ENCODE data around the gene GRK2. TPM values are rescaled to one million over a fixed set of nuclear protein-coding genes. Genes with fewer than 3 reads are reported as not detected.
A peak's percentile ranks its signal among the peaks of the same experiment; 100 is the strongest.

The GRK2 gene
- total and polyA plus RNA-seq, 2 of the 13 experiments (the other 11 are each of a cell fraction or from before 2014, with no cell fraction given): 31.3 to 42.4 TPM

DNA sequence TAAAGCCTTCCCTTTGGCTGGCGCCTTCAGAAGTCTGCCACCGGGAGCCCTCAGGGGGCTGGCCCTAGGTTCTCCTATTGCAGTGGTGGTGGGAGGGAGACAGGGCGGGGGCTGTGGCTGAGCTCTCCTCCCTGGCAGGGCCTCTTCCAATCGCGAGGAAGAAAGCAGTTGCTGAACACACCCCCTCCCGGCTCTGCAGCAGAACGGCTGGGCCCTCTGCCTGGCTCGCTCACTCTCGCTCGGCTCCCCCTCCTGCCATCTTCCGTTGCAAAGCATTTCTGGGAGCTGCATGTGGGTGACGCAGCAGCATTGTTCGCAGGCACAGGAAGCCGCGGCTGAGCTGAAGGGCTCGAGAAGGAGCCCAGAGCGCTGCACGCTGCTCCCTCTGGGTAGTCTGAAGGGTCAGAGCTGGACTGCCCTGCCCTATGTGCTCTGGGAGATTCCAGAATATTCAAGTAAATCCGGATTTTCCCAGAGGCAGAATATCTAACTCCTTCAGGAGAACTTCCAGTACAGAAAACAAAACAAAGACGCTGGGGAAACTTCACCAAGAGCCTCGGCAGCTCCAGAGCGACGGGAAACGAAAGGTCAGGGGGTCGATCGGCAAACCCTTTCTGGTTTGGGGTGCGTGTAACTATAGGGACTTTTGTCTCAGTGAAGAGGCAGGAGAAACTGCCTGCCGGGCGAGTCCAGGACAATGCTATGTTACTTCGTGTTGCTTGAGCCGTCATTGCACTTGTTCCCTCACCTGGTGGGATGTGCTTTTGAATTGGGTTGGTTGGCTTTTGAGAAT lies 26.3 kb upstream of the GRK2 start (continued):
- TF ChIP-seq, protein P1, sequence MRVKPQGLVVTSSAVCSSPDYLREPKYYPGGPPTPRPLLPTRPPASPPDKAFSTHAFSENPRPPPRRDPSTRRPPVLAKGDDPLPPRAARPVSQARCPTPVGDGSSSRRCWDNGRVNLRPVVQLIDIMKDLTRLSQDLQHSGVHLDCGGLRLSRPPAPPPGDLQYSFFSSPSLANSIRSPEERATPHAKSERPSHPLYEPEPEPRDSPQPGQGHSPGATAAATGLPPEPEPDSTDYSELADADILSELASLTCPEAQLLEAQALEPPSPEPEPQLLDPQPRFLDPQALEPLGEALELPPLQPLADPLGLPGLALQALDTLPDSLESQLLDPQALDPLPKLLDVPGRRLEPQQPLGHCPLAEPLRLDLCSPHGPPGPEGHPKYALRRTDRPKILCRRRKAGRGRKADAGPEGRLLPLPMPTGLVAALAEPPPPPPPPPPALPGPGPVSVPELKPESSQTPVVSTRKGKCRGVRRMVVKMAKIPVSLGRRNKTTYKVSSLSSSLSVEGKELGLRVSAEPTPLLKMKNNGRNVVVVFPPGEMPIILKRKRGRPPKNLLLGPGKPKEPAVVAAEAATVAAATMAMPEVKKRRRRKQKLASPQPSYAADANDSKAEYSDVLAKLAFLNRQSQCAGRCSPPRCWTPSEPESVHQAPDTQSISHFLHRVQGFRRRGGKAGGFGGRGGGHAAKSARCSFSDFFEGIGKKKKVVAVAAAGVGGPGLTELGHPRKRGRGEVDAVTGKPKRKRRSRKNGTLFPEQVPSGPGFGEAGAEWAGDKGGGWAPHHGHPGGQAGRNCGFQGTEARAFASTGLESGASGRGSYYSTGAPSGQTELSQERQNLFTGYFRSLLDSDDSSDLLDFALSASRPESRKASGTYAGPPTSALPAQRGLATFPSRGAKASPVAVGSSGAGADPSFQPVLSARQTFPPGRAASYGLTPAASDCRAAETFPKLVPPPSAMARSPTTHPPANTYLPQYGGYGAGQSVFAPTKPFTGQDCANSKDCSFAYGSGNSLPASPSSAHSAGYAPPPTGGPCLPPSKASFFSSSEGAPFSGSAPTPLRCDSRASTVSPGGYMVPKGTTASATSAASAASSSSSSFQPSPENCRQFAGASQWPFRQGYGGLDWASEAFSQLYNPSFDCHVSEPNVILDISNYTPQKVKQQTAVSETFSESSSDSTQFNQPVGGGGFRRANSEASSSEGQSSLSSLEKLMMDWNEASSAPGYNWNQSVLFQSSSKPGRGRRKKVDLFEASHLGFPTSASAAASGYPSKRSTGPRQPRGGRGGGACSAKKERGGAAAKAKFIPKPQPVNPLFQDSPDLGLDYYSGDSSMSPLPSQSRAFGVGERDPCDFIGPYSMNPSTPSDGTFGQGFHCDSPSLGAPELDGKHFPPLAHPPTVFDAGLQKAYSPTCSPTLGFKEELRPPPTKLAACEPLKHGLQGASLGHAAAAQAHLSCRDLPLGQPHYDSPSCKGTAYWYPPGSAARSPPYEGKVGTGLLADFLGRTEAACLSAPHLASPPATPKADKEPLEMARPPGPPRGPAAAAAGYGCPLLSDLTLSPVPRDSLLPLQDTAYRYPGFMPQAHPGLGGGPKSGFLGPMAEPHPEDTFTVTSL (CRISPR knock-in tag; IDR thresholded peaks at IDR 0.05; ENCODE audit: borderline replicate concordance): 0 out of 2 replicates have a peak, but pooled peaks have one; percentile 40
- TF ChIP-seq ZNF777 (CRISPR knock-in tag; IDR thresholded peaks at IDR 0.05): no peak
- TF ChIP-seq ELF1 (CRISPR knock-in tag; IDR thresholded peaks at IDR 0.05): peak; percentile 70
- peak; percentile 72 for TF ChIP-seq PHF8 (CRISPR knock-in tag; IDR thresholded peaks at IDR 0.05)
- TF ChIP-seq ZSCAN22 (CRISPR knock-in tag; IDR thresholded peaks at IDR 0.05): no peak
- TF ChIP-seq, protein P2, sequence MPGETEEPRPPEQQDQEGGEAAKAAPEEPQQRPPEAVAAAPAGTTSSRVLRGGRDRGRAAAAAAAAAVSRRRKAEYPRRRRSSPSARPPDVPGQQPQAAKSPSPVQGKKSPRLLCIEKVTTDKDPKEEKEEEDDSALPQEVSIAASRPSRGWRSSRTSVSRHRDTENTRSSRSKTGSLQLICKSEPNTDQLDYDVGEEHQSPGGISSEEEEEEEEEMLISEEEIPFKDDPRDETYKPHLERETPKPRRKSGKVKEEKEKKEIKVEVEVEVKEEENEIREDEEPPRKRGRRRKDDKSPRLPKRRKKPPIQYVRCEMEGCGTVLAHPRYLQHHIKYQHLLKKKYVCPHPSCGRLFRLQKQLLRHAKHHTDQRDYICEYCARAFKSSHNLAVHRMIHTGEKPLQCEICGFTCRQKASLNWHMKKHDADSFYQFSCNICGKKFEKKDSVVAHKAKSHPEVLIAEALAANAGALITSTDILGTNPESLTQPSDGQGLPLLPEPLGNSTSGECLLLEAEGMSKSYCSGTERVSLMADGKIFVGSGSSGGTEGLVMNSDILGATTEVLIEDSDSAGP (CRISPR knock-in tag; IDR thresholded peaks at IDR 0.05; ENCODE audit: borderline replicate concordance): peak; percentile 84
- TF ChIP-seq ARNT2 (CRISPR knock-in tag; IDR thresholded peaks at IDR 0.05; ENCODE audit: low read depth): peak; percentile 71; the same call in 1 of the 2 replicates
- TF ChIP-seq ZFP41 (CRISPR knock-in tag; IDR thresholded peaks at IDR 0.05; ENCODE audit: borderline replicate concordance): no peak
- peak; percentile 74; the same call in 1 of the 2 replicates for TF ChIP-seq ZNF292 (CRISPR knock-in tag; IDR thresholded peaks at IDR 0.05; ENCODE audit: borderline replicate concordance, low read depth)
- TF ChIP-seq ZSCAN12 (CRISPR knock-in tag; IDR thresholded peaks at IDR 0.05): no peak
- TF ChIP-seq, protein P3, sequence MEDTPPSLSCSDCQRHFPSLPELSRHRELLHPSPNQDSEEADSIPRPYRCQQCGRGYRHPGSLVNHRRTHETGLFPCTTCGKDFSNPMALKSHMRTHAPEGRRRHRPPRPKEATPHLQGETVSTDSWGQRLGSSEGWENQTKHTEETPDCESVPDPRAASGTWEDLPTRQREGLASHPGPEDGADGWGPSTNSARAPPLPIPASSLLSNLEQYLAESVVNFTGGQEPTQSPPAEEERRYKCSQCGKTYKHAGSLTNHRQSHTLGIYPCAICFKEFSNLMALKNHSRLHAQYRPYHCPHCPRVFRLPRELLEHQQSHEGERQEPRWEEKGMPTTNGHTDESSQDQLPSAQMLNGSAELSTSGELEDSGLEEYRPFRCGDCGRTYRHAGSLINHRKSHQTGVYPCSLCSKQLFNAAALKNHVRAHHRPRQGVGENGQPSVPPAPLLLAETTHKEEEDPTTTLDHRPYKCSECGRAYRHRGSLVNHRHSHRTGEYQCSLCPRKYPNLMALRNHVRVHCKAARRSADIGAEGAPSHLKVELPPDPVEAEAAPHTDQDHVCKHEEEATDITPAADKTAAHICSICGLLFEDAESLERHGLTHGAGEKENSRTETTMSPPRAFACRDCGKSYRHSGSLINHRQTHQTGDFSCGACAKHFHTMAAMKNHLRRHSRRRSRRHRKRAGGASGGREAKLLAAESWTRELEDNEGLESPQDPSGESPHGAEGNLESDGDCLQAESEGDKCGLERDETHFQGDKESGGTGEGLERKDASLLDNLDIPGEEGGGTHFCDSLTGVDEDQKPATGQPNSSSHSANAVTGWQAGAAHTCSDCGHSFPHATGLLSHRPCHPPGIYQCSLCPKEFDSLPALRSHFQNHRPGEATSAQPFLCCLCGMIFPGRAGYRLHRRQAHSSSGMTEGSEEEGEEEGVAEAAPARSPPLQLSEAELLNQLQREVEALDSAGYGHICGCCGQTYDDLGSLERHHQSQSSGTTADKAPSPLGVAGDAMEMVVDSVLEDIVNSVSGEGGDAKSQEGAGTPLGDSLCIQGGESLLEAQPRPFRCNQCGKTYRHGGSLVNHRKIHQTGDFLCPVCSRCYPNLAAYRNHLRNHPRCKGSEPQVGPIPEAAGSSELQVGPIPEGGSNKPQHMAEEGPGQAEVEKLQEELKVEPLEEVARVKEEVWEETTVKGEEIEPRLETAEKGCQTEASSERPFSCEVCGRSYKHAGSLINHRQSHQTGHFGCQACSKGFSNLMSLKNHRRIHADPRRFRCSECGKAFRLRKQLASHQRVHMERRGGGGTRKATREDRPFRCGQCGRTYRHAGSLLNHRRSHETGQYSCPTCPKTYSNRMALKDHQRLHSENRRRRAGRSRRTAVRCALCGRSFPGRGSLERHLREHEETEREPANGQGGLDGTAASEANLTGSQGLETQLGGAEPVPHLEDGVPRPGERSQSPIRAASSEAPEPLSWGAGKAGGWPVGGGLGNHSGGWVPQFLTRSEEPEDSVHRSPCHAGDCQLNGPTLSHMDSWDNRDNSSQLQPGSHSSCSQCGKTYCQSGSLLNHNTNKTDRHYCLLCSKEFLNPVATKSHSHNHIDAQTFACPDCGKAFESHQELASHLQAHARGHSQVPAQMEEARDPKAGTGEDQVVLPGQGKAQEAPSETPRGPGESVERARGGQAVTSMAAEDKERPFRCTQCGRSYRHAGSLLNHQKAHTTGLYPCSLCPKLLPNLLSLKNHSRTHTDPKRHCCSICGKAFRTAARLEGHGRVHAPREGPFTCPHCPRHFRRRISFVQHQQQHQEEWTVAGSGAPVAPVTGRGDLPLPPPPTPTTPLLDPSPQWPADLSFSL (CRISPR knock-in tag; IDR thresholded peaks at IDR 0.05): no peak
- TF ChIP-seq, protein P4, sequence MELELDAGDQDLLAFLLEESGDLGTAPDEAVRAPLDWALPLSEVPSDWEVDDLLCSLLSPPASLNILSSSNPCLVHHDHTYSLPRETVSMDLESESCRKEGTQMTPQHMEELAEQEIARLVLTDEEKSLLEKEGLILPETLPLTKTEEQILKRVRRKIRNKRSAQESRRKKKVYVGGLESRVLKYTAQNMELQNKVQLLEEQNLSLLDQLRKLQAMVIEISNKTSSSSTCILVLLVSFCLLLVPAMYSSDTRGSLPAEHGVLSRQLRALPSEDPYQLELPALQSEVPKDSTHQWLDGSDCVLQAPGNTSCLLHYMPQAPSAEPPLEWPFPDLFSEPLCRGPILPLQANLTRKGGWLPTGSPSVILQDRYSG (CRISPR knock-in tag; IDR thresholded peaks at IDR 0.05): no peak

Measured in HepG2 (cell line).